ENCODE results near the gene CHFR.
"Not testable (repeated sequence)": the region's sequence is repeated elsewhere in the genome, so short reads cannot be mapped to it uniquely, and the experiment has no call there.

CHFR gene

GRCh38 chr12:132839558-132840235 is 47.7 kb downstream of the CHFR start:
- no peak for DNase-seq

- DNase-seq, result no peak
Measured at GRCh38 chr12:132838410-132839080, 48.9 kb downstream of the CHFR start.

GRCh38 chr12:132837693-132838409 is 49.6 kb downstream of the CHFR start:
- DNase-seq, result no peak

- no peak for DNase-seq
Measured at GRCh38 chr12:132836795-132837331, 50.5 kb downstream of the CHFR start.

GRCh38 chr12:132836230-132836629 is 51.2 kb downstream of the CHFR start:
- DNase-seq, result not testable (repeated sequence)

- no peak for DNase-seq
Measured at GRCh38 chr12:132835076-132836025, 52.1 kb downstream of the CHFR start.

- no peak for DNase-seq
Measured at GRCh38 chr12:132834181-132834711, 53.2 kb downstream of the CHFR start.

GRCh38 chr12:132833341-132833740 is 54.1 kb downstream of the CHFR start:
- no peak for DNase-seq

- DNase-seq, result no peak
Measured at GRCh38 chr12:132831771-132832170, 55.6 kb downstream of the CHFR start.

GRCh38 chr12:132828706-132829534 is 58.5 kb downstream of the CHFR start, which contains the start of gene GOLGA3:
TSS of gene GOLGA3 (minus strand) at chr12:132828869. CDS start at chr12:132822128, 6,741 bp downstream.
- DNase-seq, result peak; percentile 82

- DNase-seq, result no peak
Measured at GRCh38 chr12:132827763-132828703, 59.4 kb downstream of the CHFR start.

GRCh38 chr12:132825861-132826260 is 61.5 kb downstream of the CHFR start:
- DNase-seq, result no peak

- DNase-seq, result no peak
Measured at GRCh38 chr12:132825089-132825488, 62.3 kb downstream of the CHFR start.

- no peak for DNase-seq
Measured at GRCh38 chr12:132824053-132824452, 63.4 kb downstream of the CHFR start.

GRCh38 chr12:132818562-132818961 is 68.8 kb downstream of the CHFR start:
- DNase-seq, result no peak

GRCh38 chr12:132814232-132814631 is 73.2 kb downstream of the CHFR start:
- DNase-seq, result no peak

GRCh38 chr12:132813443-132813842 is 74.0 kb downstream of the CHFR start:
- no peak for DNase-seq

- DNase-seq, result no peak
Measured at GRCh38 chr12:132812631-132813305, 74.6 kb downstream of the CHFR start.

GRCh38 chr12:132809391-132809790 is 78.0 kb downstream of the CHFR start:
- not testable (repeated sequence) for DNase-seq
